SK-N-SH (cell line): Measurements from ENCODE around the gene MIPOL1. TPM values are rescaled to one million over a fixed set of nuclear protein-coding genes. Genes with fewer than 3 reads are reported as not detected.

Experiments used
- CTCF ChIA-PET: fragments of 300-600, 350-600 bp; formaldehyde crosslinking; extraction: SDS; loops from one replicate; lab custom pipeline; 2021; lab: Yijun Ruan, JAX
- POLR2A ChIA-PET: fragments of 350-600 bp; sonication (Branson Sonifier 250); formaldehyde crosslinking; extraction: SDS; loops from one replicate; lab custom pipeline; 2020; ENCODE audit warnings: antibody characterized with exemption, inconsistent platforms; lab: Yijun Ruan, JAX
- DNase-seq: peaks from one replicate; pipeline ENCODE4 v3.0.0; 2012
- H2AFZ ChIP-seq: fragments of 200-600 bp; sonication (generic); 2 replicates; pipeline ENCODE4 v1.8.1; 2016; ENCODE audit warnings: antibody characterized with exemption, mild to moderate bottlenecking, low read depth
- H3F3A ChIP-seq: fragments of 200-600 bp; sonication (generic); replicated peaks from 2 replicates; pipeline ENCODE3; 2016; ENCODE audit warnings: antibody characterized with exemption, mild to moderate bottlenecking; ENCODE audit not compliant: insufficient read depth
- H3K27ac ChIP-seq, 2 experiments: fragments of 200-500 bp in 1 of 2; fragments of 200-600 bp in 1 of 2; sonication (Bioruptor generic) in 1 of 2; sonication (generic), shearing (Covaris generic) in 1 of 2; 2 replicates each; pipeline versions ENCODE4 v1.5.1 to v1.6.1; 2014 to 2016; ENCODE audit warnings: low read depth in 2 of 2, inconsistent platforms in 1 of 2, low read length in 1 of 2, mild to moderate bottlenecking in 1 of 2, mixed read lengths in 1 of 2
- H3K27me3 ChIP-seq: fragments of 200-600 bp; sonication (generic), shearing (Covaris generic); 2 replicates; pipeline ENCODE4 v1.6.1; 2016; ENCODE audit warnings: mixed run types; ENCODE audit not compliant: insufficient read depth
- H3K36me3 ChIP-seq, 2 experiments: fragments of 200-500 bp in 1 of 2; fragments of 200-600 bp in 1 of 2; sonication (Bioruptor generic) in 1 of 2; sonication (generic) in 1 of 2; replicated peaks in 1 of 2; 2 replicates each; pipeline versions ENCODE3 to v1.5.1; 2014 to 2016; ENCODE audit warnings: low read length in 1 of 2, mild to moderate bottlenecking in 1 of 2; ENCODE audit not compliant: insufficient read depth in 2 of 2, control insufficient read depth in 1 of 2
- H3K4me1 ChIP-seq, 2 experiments: fragments of 200-500 bp in 1 of 2; fragments of 200-600 bp in 1 of 2; sonication (Bioruptor generic) in 1 of 2; sonication (generic), shearing (Covaris generic) in 1 of 2; 2 replicates each; pipeline versions ENCODE4 v1.5.1 to v1.6.1; 2014 to 2016; ENCODE audit warnings: low read depth in 1 of 2, low read length in 1 of 2, mixed run types in 1 of 2; ENCODE audit not compliant: insufficient read depth in 2 of 2, control insufficient read depth in 1 of 2
- H3K4me2 ChIP-seq: fragments of 200-600 bp; sonication (generic), shearing (Covaris generic); 2 replicates; pipeline ENCODE4 v1.6.1; 2017; ENCODE audit warnings: mixed run types
- H3K4me3 ChIP-seq, 2 experiments: fragments of 200-500 bp in 1 of 2; fragments of 200-600 bp in 1 of 2; sonication (Bioruptor generic) in 1 of 2; sonication (generic), shearing (Covaris generic) in 1 of 2; 2 replicates each; pipeline versions ENCODE4 v1.5.1 to v1.8.1; 2014 to 2016; ENCODE audit warnings: low read depth in 2 of 2, inconsistent platforms in 1 of 2, low read length in 1 of 2, mild to moderate bottlenecking in 1 of 2, mixed read lengths in 1 of 2, moderate library complexity in 1 of 2
- H3K79me2 ChIP-seq: fragments of 200-600 bp; sonication (generic); 2 replicates; pipeline ENCODE4 v1.8.1; 2017; ENCODE audit warnings: mild to moderate bottlenecking; ENCODE audit not compliant: insufficient read depth
- H3K9ac ChIP-seq: fragments of 200-600 bp; sonication (generic); 2 replicates; pipeline ENCODE4 v1.6.1; 2017; ENCODE audit warnings: mixed run types
- H3K9me2 ChIP-seq: fragments of 200-600 bp; sonication (generic); 2 replicates; pipeline ENCODE4 v1.6.1; 2017; ENCODE audit warnings: mixed run types
- H3K9me3 ChIP-seq: fragments of 200-600 bp; sonication (generic); 2 replicates; pipeline ENCODE4 v1.6.1; 2017; ENCODE audit warnings: mixed run types, mild to moderate bottlenecking, moderate library complexity
- H4K20me1 ChIP-seq: fragments of 200-600 bp; sonication (generic); 2 replicates; pipeline ENCODE4 v1.6.1; 2017; ENCODE audit warnings: mild to moderate bottlenecking, mixed run types; ENCODE audit not compliant: insufficient read depth
- ELF1 ChIP-seq: IDR thresholded peaks from 2 replicates; pipeline ENCODE4 v1.4.0; 2012
- EP300 ChIP-seq, 2 experiments: IDR thresholded peaks; 2 replicates each; pipeline versions ENCODE4 v1.4.0 to v1.6.1; 2012; ENCODE audit warnings: borderline replicate concordance in 1 of 2, low read depth in 1 of 2, low read length in 1 of 2
- EZH2phosphoT487 ChIP-seq: fragments of 200-600 bp; sonication (generic); IDR thresholded peaks from 2 replicates; pipeline ENCODE4 v1.6.1; 2017; ENCODE audit warnings: low read depth, mixed run types, mild to moderate bottlenecking, antibody characterized with exemption, moderate library complexity, borderline replicate concordance
- GATA2 ChIP-seq: sonication (generic); formaldehyde crosslinking; IDR thresholded peaks from 2 replicates; pipeline ENCODE4 v1.5.0; 2020; ENCODE audit warnings: mild to moderate bottlenecking, missing genetic modification reagents
- MXI1 ChIP-seq: IDR thresholded peaks from 2 replicates; pipeline ENCODE4 v1.6.1; 2012; ENCODE audit warnings: mild to moderate bottlenecking, low read depth, low read length, improper control_type of control experiment
- NFIC ChIP-seq: IDR thresholded peaks from 2 replicates; pipeline ENCODE4 v1.4.0; 2012; ENCODE audit warnings: borderline replicate concordance
- NRF1 ChIP-seq: IDR thresholded peaks from 2 replicates; pipeline ENCODE4 v1.6.1; 2012; ENCODE audit warnings: low read depth, mild to moderate bottlenecking, low read length
- PBX3 ChIP-seq: IDR thresholded peaks from 2 replicates; pipeline ENCODE4; 2012
- RFX5 ChIP-seq: IDR thresholded peaks from 2 replicates; pipeline ENCODE4 v1.6.1; 2012; ENCODE audit warnings: mild to moderate bottlenecking, improper control_type of control experiment, low read length
- RXRA ChIP-seq: IDR thresholded peaks from 2 replicates; pipeline ENCODE4 v1.4.0; 2012; ENCODE audit warnings: low read depth, mild to moderate bottlenecking, borderline replicate concordance
- SIN3A ChIP-seq: IDR thresholded peaks from 2 replicates; pipeline ENCODE4 v1.6.1; 2012; ENCODE audit warnings: low read depth, mild to moderate bottlenecking, low read length, moderate library complexity, borderline replicate concordance
- TCF12 ChIP-seq: IDR thresholded peaks from 2 replicates; pipeline ENCODE4 v1.4.0; 2012
- TEAD4 ChIP-seq: IDR thresholded peaks from 2 replicates; pipeline ENCODE4 v1.4.0; 2012; ENCODE audit warnings: mild to moderate bottlenecking, borderline replicate concordance; ENCODE audit not compliant: insufficient read depth
- USF1 ChIP-seq: IDR thresholded peaks from 2 replicates; pipeline ENCODE4 v1.4.0; 2012; ENCODE audit warnings: low read depth, borderline replicate concordance
- YY1 ChIP-seq: IDR thresholded peaks from 2 replicates; pipeline ENCODE4 v1.4.0; 2012; ENCODE audit warnings: low read depth, mild to moderate bottlenecking
- WGBS: methylation state at CpG from one replicate; pipeline ENCODE4 v1.1.6; 2017; ENCODE audit warnings: low lambda C conversion rate; 5-methylcytosine and 5-hydroxymethylcytosine counted together
- polyA plus RNA-seq, 3 experiments: library from polyadenylated mRNA; depleted of rRNA; stranded (reverse); fragments of >200 nt; gene quantifications; 2 replicates each; pipeline ENCODE4 v1.2.3, GENCODE V29; 2012
- TF ChIP-seq, protein P1 (sequence below): IDR thresholded peaks from 2 replicates; pipeline ENCODE4 v1.4.0; 2012; ENCODE audit warnings: low read depth, borderline replicate concordance
- TF ChIP-seq, protein P2 (sequence below): fragments of 150-350 bp; IDR thresholded peaks from 2 replicates; pipeline ENCODE4 v1.6.1; 2017; ENCODE audit warnings: antibody characterized with exemption, low read length, low read depth, borderline replicate concordance

Gene MIPOL1
- polyA plus RNA-seq, 1 of the 3 experiments (the other 2 are of a cell fraction) = 0.23 TPM

GRCh38 chr14:37539992-37540391 lies 342.3 kb downstream of the MIPOL1 start:
- 17% methylated on average over 1 of the region's 1 CpG for WGBS
- POLR2A ChIA-PET = no interaction called here
- Histone ChIP-seq H3K4me1 (no peaks in the 10 kb centered on the region), H3F3A (no peaks in the 10 kb centered on the region), H3K27ac (no peak overlapping the region), H3K27me3 (no peaks in the 10 kb centered on the region), H4K20me1 (no peaks in the 10 kb centered on the region), H2AFZ (no peak overlapping the region), H3K9me2 (no peaks in the 10 kb centered on the region), H3K9ac (no peak overlapping the region), H3K79me2 (no peaks in the 10 kb centered on the region), H3K9me3 (no peaks in the 10 kb centered on the region), H3K4me2 (no peak overlapping the region), H3K36me3 (no peaks in the 10 kb centered on the region), H3K4me3 (no peak overlapping the region)
- CTCF ChIA-PET = no interaction called here
- DNase-seq = no peak
- TF ChIP-seq TEAD4 (no peak), PBX3 (no peak), YY1 (no peak), SIN3A (no peak), USF1 (no peak), EP300 (IDR thresholded peaks at IDR 0.05; ENCODE audit: borderline replicate concordance in 1 of 2, low read depth in 1 of 2, low read length in 1 of 2) (no peak), EZH2phosphoT487 (no peak), RFX5 (no peak), ELF1 (no peak), GATA2 (CRISPR knock-in tag) (no peak), MXI1 (no peak), TCF12 (no peak), NFIC (no peak), NRF1 (no peak), RXRA (no peak)
- TF ChIP-seq, protein P1, sequence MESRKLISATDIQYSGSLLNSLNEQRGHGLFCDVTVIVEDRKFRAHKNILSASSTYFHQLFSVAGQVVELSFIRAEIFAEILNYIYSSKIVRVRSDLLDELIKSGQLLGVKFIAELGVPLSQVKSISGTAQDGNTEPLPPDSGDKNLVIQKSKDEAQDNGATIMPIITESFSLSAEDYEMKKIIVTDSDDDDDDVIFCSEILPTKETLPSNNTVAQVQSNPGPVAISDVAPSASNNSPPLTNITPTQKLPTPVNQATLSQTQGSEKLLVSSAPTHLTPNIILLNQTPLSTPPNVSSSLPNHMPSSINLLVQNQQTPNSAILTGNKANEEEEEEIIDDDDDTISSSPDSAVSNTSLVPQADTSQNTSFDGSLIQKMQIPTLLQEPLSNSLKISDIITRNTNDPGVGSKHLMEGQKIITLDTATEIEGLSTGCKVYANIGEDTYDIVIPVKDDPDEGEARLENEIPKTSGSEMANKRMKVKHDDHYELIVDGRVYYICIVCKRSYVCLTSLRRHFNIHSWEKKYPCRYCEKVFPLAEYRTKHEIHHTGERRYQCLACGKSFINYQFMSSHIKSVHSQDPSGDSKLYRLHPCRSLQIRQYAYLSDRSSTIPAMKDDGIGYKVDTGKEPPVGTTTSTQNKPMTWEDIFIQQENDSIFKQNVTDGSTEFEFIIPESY = no peak
- TF ChIP-seq, protein P2, sequence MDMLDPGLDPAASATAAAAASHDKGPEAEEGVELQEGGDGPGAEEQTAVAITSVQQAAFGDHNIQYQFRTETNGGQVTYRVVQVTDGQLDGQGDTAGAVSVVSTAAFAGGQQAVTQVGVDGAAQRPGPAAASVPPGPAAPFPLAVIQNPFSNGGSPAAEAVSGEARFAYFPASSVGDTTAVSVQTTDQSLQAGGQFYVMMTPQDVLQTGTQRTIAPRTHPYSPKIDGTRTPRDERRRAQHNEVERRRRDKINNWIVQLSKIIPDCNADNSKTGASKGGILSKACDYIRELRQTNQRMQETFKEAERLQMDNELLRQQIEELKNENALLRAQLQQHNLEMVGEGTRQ = no peak
